ENCODE results near the gene PINLYP. TPM values are rescaled to one million over a fixed set of nuclear protein-coding genes. Genes with fewer than 3 reads are reported as not detected.
A peak's percentile ranks its signal among the peaks of the same experiment; 100 is the strongest.

The PINLYP gene
- total RNA-seq, 4 donors from 2014 or later: 2.3 to 9.4 (median 6.7) TPM

- no peak for TF ChIP-seq EP300 (IDR thresholded peaks at IDR 0.05)
- TF ChIP-seq CTCF (IDR thresholded peaks at IDR 0.05): no peak
- no peak for TF ChIP-seq POLR2A (IDR thresholded peaks at IDR 0.05)
- no peak for TF ChIP-seq POLR2AphosphoS5 (IDR thresholded peaks at IDR 0.05)
- WGBS, 2 donors (ENCODE audit: low coverage in 1 of 2): 98% methylated on average over 5 of the region's 15 CpGs; no CpG with 5 or more reads in 1 of the 2 donors
- Histone ChIP-seq H3K9me3 (no peaks in the 10 kb centered on the region), H3K36me3 (peaks cover 0 to 96% of the 10 kb centered on the region in 2 donors), H3K4me3 (no peak overlapping the region), H3K4me1 (no peaks in the 10 kb centered on the region), H3K27ac (no peak overlapping the region), H3K27me3 (no peaks in the 10 kb centered on the region)
- no peak for ATAC-seq
Measured at GRCh38 chr19:43554317-43554895, 21.2 kb upstream of the PINLYP start.

- no peak for ATAC-seq
- no peak overlapping the region for H3K4me3 ChIP-seq
- no peak overlapping the region for H3K27ac ChIP-seq
- peak in 3 of 4 experiments; percentile 41 to 62 (median 42) for TF ChIP-seq CTCF (IDR thresholded peaks at IDR 0.05)
- no peak for TF ChIP-seq POLR2A (IDR thresholded peaks at IDR 0.05)
- H3K27me3 ChIP-seq: no peaks in the 10 kb centered on the region
- WGBS, 2 donors (ENCODE audit: low coverage in 1 of 2): 38 to 39% methylated on average over 8 of the region's 8 CpGs
- H3K36me3 ChIP-seq: peaks cover 0 to 96% of the 10 kb centered on the region in 2 donors
- H3K4me1 ChIP-seq: no peaks in the 10 kb centered on the region
- no peaks in the 10 kb centered on the region for H3K9me3 ChIP-seq
Measured at GRCh38 chr19:43555185-43555770, 20.3 kb upstream of the PINLYP start.

GRCh38 chr19:43560687-43561086 lies 14.9 kb upstream of the PINLYP start:
- no peak for TF ChIP-seq CTCF (IDR thresholded peaks at IDR 0.05)
- TF ChIP-seq POLR2AphosphoS5 (IDR thresholded peaks at IDR 0.05): no peak
- TF ChIP-seq POLR2A (IDR thresholded peaks at IDR 0.05): no peak
- Histone ChIP-seq H3K27ac (no peak overlapping the region), H3K9me3 (no peaks in the 10 kb centered on the region), H3K4me1 (peaks cover 0 to 27% (median 0%) of the 10 kb centered on the region in 3 donors), H3K4me3 (no peak overlapping the region), H3K36me3 (peaks cover 0 to 63% of the 10 kb centered on the region in 2 donors), H3K27me3 (no peaks in the 10 kb centered on the region)
- 65 to 87% methylated on average over 5 of the region's 6 CpGs for WGBS, 2 donors (ENCODE audit: low coverage in 1 of 2)
- no peak for ATAC-seq

GRCh38 chr19:43561139-43561970 lies 14.2 kb upstream of the PINLYP start:
- WGBS, 2 donors (ENCODE audit: low coverage in 1 of 2): 85 to 96% methylated on average over 9 to 12 of the region's 12 CpGs

More at GRCh38 chr19:43561139-43561970, 14.2 kb upstream of the PINLYP start:
- H3K27me3 ChIP-seq: no peaks in the 10 kb centered on the region
- no peak for ATAC-seq
- H3K4me3 ChIP-seq: no peak overlapping the region
- H3K4me1 ChIP-seq: peaks cover 0 to 27% (median 0%) of the 10 kb centered on the region in 3 donors
- TF ChIP-seq POLR2A (IDR thresholded peaks at IDR 0.05) (no peak), CTCF (IDR thresholded peaks at IDR 0.05) (no peak), EP300 (IDR thresholded peaks at IDR 0.05) (no peak), POLR2AphosphoS5 (IDR thresholded peaks at IDR 0.05) (no peak)
- H3K9me3 ChIP-seq: no peaks in the 10 kb centered on the region
- H3K36me3 ChIP-seq: peaks cover 0 to 56% of the 10 kb centered on the region in 2 donors
- H3K27ac ChIP-seq: peak overlapping the region in 1 of 4 donors; percentile 71

All from gastroesophageal sphincter (tissue), 4 donors.